Upper lobe of right lung (tissue), 1 donor: ENCODE data around the gene TNFRSF13B. TPM values are rescaled to one million over a fixed set of nuclear protein-coding genes. Genes with fewer than 3 reads are reported as not detected.
"Not testable (repeated sequence)": the region's sequence is repeated elsewhere in the genome, so short reads cannot be mapped to it uniquely, and the experiment has no call there.

ENCODE experiments used
- ATAC-seq: fragments of 200-7000 bp; cut with Tn5 transposase; one replicate; pipeline ENCODE4 v1.9.1; 2020; ENCODE audit warnings: mild to moderate bottlenecking, moderate library complexity
- DNase-seq: peaks from one replicate; pipeline ENCODE4 v3.0.0-alpha.2; 2020
- H3K27ac ChIP-seq: fragments of 200-600 bp; one replicate; pipeline ENCODE4 v1.8.0; 2022
- H3K27me3 ChIP-seq: fragments of 200-600 bp; one replicate; pipeline ENCODE4 v1.8.0; 2022; ENCODE audit warnings: mild to moderate bottlenecking
- H3K36me3 ChIP-seq: fragments of 200-600 bp; one replicate; pipeline ENCODE4 v1.8.0; 2022
- H3K4me1 ChIP-seq: fragments of 200-600 bp; one replicate; pipeline ENCODE4 v1.8.0; 2022
- H3K4me3 ChIP-seq: fragments of 200-600 bp; one replicate; pipeline ENCODE4 v1.8.0; 2022; ENCODE audit warnings: mild to moderate bottlenecking
- H3K9me3 ChIP-seq: fragments of 200-600 bp; one replicate; pipeline ENCODE4 v1.8.0; 2022
- intact Hi-C: fragments of 100-400 bp; cut with DNase I; formaldehyde crosslinking; loops from one replicate; pipeline ENCODE4 v1.11.0; 2022
- total RNA-seq: library from RNA; stranded (reverse); fragmentation: NEBNext Ultra II Directional; extraction: Animal tissue kit (Norgen Biotek cat#: 25700); gene quantifications from one replicate; pipeline ENCODE4 v1.2.1, GENCODE V29; 2021
- TF ChIP-seq, protein P1 (sequence below): fragments of 200-600 bp; IDR thresholded peaks from one replicate; pipeline ENCODE4 v1.8.0; 2022; ENCODE audit warnings: antibody characterized with exemption
- donor health status: DM: no; HTN: yes; CAD: no; lungs with severe emphysema.

The TNFRSF13B gene
- total RNA-seq, 1 donor from 2014 or later = not detected

- Histone ChIP-seq H3K4me1 (no peaks in the 10 kb centered on the region), H3K36me3 (no peaks in the 10 kb centered on the region), H3K27me3 (no peaks in the 10 kb centered on the region), H3K27ac (no peak overlapping the region), H3K4me3 (no peak overlapping the region), H3K9me3 (no peaks in the 10 kb centered on the region)
- intact Hi-C loops = no loop called here
- DNase-seq = no peak
- no peak for ATAC-seq
- TF ChIP-seq, protein P1, sequence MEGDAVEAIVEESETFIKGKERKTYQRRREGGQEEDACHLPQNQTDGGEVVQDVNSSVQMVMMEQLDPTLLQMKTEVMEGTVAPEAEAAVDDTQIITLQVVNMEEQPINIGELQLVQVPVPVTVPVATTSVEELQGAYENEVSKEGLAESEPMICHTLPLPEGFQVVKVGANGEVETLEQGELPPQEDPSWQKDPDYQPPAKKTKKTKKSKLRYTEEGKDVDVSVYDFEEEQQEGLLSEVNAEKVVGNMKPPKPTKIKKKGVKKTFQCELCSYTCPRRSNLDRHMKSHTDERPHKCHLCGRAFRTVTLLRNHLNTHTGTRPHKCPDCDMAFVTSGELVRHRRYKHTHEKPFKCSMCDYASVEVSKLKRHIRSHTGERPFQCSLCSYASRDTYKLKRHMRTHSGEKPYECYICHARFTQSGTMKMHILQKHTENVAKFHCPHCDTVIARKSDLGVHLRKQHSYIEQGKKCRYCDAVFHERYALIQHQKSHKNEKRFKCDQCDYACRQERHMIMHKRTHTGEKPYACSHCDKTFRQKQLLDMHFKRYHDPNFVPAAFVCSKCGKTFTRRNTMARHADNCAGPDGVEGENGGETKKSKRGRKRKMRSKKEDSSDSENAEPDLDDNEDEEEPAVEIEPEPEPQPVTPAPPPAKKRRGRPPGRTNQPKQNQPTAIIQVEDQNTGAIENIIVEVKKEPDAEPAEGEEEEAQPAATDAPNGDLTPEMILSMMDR = no peak
Observed at GRCh38 chr17:16972346-16972745, 428 bp upstream of the TNFRSF13B start.

DNA sequence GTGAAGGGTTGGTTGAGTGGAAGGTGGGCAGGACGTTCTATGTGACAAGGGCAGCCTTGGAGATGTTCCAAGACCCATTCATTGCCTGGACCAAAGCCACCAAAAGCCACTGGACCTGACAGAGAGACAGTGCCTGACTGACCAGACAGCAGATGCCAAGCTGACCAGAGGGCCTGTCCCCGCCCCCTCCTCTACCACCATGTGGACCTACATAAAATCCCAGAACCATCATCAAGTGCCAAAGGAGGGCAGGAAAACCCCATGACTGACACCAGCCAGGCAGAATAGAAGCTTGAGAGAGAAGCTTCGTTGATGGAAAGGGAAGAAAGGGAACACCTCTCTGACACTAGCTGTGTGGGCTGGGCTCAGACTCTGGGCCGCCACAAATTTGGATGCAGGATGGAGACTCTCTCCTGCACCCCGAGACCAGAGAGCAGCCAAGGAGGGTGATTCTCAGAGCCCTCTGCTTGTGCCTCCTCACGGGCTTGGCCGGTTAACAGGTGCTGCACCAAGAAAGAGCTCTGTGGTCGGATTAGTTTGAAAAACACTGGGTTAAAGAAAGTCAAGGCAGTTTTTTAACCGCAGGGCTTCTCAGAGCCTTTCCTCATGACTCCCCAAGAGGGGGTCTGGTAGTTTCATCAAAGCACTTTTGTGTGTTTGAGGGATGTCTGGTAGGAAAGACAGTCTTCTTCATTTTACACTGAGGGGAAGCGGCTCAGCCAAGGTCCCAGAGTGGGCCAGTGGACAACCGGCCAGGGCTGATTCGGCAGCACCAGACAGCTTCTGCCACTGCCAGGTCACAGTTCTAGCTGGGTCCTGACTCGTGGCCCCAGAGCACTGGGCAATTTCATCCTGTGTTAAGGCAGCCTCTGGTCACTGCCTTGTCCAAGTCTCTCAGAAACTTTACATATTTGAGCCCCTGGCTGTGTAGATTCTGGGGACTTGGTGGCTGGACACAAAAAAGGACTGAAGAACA lies 1.7 kb downstream of the TNFRSF13B start:
- TF ChIP-seq, protein P1 = no peak
- no peak overlapping the region for H3K4me3 ChIP-seq

GRCh38 chr17:16968786-16969185 lies 3.1 kb downstream of the TNFRSF13B start:
- intact Hi-C loops = no loop called here
- H3K36me3 ChIP-seq = no peaks in the 10 kb centered on the region
- no peak overlapping the region for H3K27ac ChIP-seq
- no peak overlapping the region for H3K4me3 ChIP-seq
- H3K4me1 ChIP-seq = no peaks in the 10 kb centered on the region
- ATAC-seq = no peak
- TF ChIP-seq, protein P1 = no peak
- H3K27me3 ChIP-seq = no peaks in the 10 kb centered on the region
- DNase-seq = no peak
- no peaks in the 10 kb centered on the region for H3K9me3 ChIP-seq

More for the DNA sequence above, 1.7 kb downstream of the TNFRSF13B start:
- DNase-seq = no peak
- intact Hi-C loops = no loop called here
- H3K4me1 ChIP-seq = no peaks in the 10 kb centered on the region
- no peak for ATAC-seq
- H3K36me3 ChIP-seq = no peaks in the 10 kb centered on the region
- H3K27me3 ChIP-seq = no peaks in the 10 kb centered on the region
- no peak overlapping the region for H3K27ac ChIP-seq
- no peaks in the 10 kb centered on the region for H3K9me3 ChIP-seq

GRCh38 chr17:16962804-16963203 lies 9.1 kb downstream of the TNFRSF13B start:
- Histone ChIP-seq H3K27ac (no peak overlapping the region), H3K27me3 (no peaks in the 10 kb centered on the region), H3K4me1 (no peaks in the 10 kb centered on the region), H3K4me3 (no peak overlapping the region), H3K9me3 (no peaks in the 10 kb centered on the region), H3K36me3 (no peaks in the 10 kb centered on the region)
- TF ChIP-seq, protein P1 = no peak
- intact Hi-C loops = no loop called here
- DNase-seq (no peak), ATAC-seq (no peak)

GRCh38 chr17:16961792-16962191 lies 10.1 kb downstream of the TNFRSF13B start:
- no peak for ATAC-seq
- DNase-seq = no peak
- no peaks in the 10 kb centered on the region for H3K9me3 ChIP-seq
- no peaks in the 10 kb centered on the region for H3K27me3 ChIP-seq
- TF ChIP-seq, protein P1 = no peak
- no peaks in the 10 kb centered on the region for H3K4me1 ChIP-seq
- no peak overlapping the region for H3K4me3 ChIP-seq
- H3K27ac ChIP-seq = no peak overlapping the region
- intact Hi-C loops = no loop called here
- no peaks in the 10 kb centered on the region for H3K36me3 ChIP-seq

GRCh38 chr17:16961022-16961421 lies 10.9 kb downstream of the TNFRSF13B start:
- H3K4me3 ChIP-seq, ATAC-seq, H3K9me3 ChIP-seq, H3K27ac ChIP-seq, DNase-seq, H3K4me1 ChIP-seq, H3K36me3 ChIP-seq, intact Hi-C loops, H3K27me3 ChIP-seq: not testable (repeated sequence)

- H3K36me3 ChIP-seq, H3K4me3 ChIP-seq, H3K4me1 ChIP-seq, ATAC-seq, H3K27ac ChIP-seq, intact Hi-C loops, DNase-seq, H3K9me3 ChIP-seq: not testable (repeated sequence)
- H3K27me3 ChIP-seq = peaks cover 15% of the 10 kb centered on the region
Observed at GRCh38 chr17:16955011-16955410, 16.9 kb downstream of the TNFRSF13B start.
